ENCODE data around the gene SETD6.

The SETD6 gene

DNA sequence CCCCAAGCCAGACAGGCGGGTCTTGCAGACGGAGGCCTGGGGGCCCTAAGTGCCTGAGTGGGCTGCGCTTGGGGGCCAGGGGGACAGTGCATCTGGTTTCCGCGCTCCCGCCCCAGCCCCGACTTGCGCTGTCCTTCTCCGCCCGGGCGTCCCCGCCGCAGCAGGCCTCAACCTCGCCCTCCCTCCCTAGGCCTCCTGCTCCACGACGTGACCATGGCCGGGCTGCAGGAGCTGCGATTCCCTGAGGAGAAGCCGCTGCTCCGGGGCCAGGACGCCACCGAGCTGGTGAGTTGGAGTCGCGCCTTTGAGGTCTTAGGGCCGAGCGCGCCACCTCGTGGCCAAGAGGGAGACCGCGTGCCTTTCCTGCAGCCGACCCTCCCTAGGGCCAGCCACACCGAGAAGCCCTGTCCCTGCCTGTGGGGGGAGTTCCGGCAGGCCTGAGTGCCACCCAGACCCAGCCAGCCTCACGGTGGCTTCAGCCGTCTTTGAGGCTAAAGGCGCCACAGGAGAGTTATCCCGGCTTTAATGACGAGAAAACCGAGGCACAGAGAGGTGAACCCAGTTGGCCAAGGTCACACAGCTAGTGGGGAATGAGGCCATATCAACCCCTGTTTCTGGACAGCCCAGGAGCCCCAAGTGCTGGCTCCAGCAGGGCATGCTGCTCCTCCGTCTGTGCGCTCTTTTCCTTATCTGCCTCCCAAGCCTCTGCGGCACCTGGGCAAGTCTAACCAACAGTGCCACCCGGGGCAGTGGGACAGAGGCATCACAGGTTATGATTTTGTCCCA, 27.6 kb upstream of the SETD6 start:
- TF ChIP-seq GATA2 (IDR thresholded peaks at IDR 0.05; ENCODE audit: low read depth, low read length) (no peak), GATA3 (IDR thresholded peaks at IDR 0.05; ENCODE audit: low read depth, low read length) (no peak)

- TF ChIP-seq GATA2 (IDR thresholded peaks at IDR 0.05; ENCODE audit: low read depth, low read length): no peak
- TF ChIP-seq GATA3 (IDR thresholded peaks at IDR 0.05; ENCODE audit: low read depth, low read length): no peak
These were observed 26.8 kb upstream of the SETD6 start for GRCh38 chr16:58488531-58488930.

- no peak for TF ChIP-seq GATA2 (IDR thresholded peaks at IDR 0.05; ENCODE audit: low read depth, low read length)
- no peak for TF ChIP-seq GATA3 (IDR thresholded peaks at IDR 0.05; ENCODE audit: low read depth, low read length)
These were observed 25.3 kb upstream of the SETD6 start for GRCh38 chr16:58490065-58490464.

GRCh38 chr16:58492066-58492465, 23.3 kb upstream of the SETD6 start:
- TF ChIP-seq GATA3 (IDR thresholded peaks at IDR 0.05; ENCODE audit: low read depth, low read length): no peak
- TF ChIP-seq GATA2 (IDR thresholded peaks at IDR 0.05; ENCODE audit: low read depth, low read length): no peak

DNA sequence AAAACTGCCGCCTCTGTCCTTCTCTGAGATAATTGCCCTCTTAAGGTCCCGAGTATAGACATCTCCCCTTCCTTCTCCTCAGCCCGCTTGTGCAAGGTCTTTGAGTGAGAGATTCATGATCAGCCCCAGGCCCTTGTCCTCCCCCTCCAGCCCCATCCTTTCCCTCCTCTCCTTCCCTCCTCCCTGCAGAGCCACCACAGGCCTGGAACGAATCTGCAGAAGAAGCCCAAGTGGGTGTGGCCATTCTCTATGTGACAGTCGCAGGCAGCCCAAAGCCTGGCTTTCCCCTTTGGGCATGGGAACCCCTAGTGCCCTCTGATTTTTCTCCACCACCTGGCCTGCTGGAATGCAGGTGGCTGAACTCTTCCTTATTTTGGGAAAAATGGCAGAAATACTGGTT, 22.6 kb upstream of the SETD6 start:
- no peak for TF ChIP-seq GATA3 (IDR thresholded peaks at IDR 0.05; ENCODE audit: low read depth, low read length)
- TF ChIP-seq GATA2 (IDR thresholded peaks at IDR 0.05; ENCODE audit: low read depth, low read length): no peak

GRCh38 chr16:58493756-58494431, 21.4 kb upstream of the SETD6 start:
- TF ChIP-seq GATA2 (IDR thresholded peaks at IDR 0.05; ENCODE audit: low read depth, low read length): no peak

DNA sequence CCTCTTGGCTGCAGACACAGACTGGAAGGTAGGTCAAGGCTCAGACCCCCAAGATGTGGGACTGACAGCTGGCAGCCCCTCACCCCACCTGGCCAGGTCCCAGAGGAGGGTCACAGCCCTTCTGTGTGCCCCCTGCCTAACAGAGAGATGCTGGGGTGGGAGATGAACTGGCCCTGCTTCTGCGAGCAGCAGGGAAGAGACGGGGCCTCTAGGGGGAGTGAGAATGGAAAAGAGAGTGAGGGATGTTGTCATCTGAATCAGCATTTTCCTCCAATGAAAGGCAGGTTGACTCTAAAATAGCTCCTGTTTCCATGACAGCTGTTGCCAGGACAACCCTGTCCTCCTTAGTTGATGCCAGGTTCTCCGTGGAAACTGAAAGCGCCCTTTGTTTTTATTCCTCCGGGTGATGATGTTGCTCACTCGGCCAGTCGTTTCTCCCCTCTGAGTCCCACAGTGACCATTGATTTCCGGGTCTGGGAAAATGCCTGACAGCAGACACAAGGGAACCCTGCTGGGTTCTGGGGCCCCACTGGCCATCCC, 20.3 kb upstream of the SETD6 start:
- no peak for TF ChIP-seq GATA3 (IDR thresholded peaks at IDR 0.05; ENCODE audit: low read depth, low read length)
- no peak for TF ChIP-seq GATA2 (IDR thresholded peaks at IDR 0.05; ENCODE audit: low read depth, low read length)

DNA sequence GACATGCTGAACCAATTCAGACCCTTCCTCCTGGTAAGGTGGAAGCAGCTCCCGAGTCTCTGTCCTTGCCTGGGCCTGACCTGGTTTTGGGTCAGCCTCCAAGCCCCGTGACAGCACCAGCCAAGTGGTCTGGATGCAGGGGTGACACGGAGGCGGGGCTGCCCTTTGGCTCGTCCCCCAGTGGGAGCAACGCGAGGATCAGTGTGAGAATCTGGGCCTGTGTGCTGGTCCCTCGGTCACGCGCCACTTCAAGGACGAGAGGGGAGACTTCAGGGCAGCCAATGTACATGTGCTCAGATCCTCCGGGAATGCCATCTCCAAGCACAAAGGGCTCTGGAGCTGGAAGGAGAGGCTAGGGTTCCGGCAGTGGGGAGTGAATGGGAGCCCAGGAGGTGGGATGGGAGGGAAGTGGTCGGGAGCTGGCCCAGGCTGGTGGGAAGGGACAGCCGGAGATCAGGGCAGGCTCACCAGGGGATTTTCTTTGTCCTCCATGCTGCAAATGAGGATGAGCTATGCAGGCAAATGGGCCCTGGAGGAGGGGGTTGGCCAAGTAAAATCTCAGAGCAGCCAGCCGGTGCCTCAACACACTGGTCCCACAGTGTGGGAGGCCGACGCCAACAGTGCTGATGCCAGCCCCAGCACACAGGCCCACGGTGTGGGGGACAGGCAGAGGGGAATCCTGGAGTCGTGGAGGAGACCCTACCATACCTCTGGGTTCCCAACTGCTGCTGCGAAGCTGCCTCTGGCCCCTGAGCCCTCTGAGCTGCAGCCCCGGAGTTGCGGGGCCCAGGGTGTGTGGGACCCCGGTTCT, 19.6 kb upstream of the SETD6 start:
- TF ChIP-seq GATA3 (IDR thresholded peaks at IDR 0.05; ENCODE audit: low read depth, low read length) (no peak), GATA2 (IDR thresholded peaks at IDR 0.05; ENCODE audit: low read depth, low read length) (no peak)

- no peak for TF ChIP-seq GATA2 (IDR thresholded peaks at IDR 0.05; ENCODE audit: low read depth, low read length)
- no peak for TF ChIP-seq GATA3 (IDR thresholded peaks at IDR 0.05; ENCODE audit: low read depth, low read length)
These were observed 17.8 kb upstream of the SETD6 start for GRCh38 chr16:58497468-58497867.

DNA sequence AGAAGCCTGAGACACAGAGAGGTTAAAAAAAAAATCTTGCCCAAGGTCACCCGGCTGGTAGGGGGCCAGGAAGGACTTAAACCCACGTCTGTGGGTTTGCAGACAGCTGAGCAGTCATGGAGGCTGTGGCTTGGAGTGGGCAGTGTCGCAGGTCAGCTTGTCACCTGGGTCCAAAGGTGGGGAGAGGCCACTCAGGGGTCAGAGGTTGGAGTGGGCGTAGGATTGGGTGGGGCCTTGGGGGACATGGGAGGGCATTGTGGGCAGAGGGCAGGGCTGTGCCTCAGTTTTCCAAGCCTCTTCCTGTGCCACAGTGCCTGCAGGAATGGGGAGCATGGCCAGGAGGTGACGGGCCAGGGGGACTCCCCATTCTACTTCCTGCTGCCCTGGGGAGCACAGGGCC, 17.4 kb upstream of the SETD6 start:
- TF ChIP-seq GATA3 (IDR thresholded peaks at IDR 0.05; ENCODE audit: low read depth, low read length) (no peak), GATA2 (IDR thresholded peaks at IDR 0.05; ENCODE audit: low read depth, low read length) (no peak)

DNA sequence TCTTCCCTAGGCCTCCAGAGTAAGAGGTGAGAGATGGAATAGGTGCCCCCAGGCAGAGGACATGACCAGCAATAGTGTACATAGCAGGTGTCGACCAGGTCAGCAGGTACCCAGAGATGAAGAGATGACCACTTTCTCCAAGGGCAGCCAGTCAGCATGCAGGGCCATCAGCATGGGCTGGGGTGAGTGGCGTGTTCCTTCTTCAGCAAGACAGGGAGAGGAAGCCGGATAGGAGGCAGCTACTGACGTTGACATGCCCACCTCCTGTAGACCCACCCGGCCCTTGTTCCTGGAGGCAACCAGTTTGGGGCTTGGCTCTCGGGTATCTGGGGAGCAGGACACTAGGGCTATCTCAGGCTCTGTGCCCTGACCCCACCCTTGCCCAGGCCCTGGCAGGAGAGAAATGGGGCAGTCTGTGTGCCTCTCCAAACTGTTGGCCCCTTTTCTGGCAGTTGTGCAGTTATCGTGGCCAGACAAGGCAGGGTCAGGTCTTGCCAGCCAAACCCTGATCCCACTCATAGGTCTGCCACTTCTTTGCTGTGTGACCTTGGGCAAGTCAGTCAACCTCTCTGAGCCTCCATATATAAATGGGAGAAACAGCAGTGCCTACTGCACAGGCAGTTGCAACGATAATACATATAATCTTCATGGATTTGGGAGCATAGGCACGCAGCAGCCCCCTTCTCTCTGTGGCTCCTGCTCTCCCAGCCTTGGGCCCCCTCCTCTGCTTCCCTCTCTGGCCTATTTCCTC, 16.8 kb upstream of the SETD6 start:
- no peak for TF ChIP-seq GATA2 (IDR thresholded peaks at IDR 0.05; ENCODE audit: low read depth, low read length)
- TF ChIP-seq GATA3 (IDR thresholded peaks at IDR 0.05; ENCODE audit: low read depth, low read length): no peak

DNA sequence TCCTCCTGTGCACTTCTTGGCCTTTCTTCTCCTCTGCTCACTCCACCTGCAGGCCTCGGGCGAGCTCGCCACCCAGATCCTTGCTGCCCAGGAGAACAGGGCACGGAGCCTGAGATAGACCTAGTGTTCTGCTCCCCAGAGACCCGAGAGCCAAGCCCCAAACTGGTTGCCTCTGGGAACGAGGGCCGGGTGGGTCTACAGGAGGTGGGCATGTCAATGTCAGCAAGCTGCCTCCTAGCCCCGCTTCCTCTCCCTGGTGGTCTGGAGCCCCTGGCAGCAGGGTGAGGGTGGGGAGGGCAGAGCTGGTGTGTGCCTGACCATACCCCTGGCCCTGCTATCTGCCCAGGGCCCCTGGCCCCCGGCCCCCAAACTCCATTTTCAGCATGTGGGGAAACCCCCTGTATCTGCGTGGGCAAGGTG, 16.2 kb upstream of the SETD6 start:
- no peak for TF ChIP-seq GATA2 (IDR thresholded peaks at IDR 0.05; ENCODE audit: low read depth, low read length)
- TF ChIP-seq GATA3 (IDR thresholded peaks at IDR 0.05; ENCODE audit: low read depth, low read length): no peak

DNA sequence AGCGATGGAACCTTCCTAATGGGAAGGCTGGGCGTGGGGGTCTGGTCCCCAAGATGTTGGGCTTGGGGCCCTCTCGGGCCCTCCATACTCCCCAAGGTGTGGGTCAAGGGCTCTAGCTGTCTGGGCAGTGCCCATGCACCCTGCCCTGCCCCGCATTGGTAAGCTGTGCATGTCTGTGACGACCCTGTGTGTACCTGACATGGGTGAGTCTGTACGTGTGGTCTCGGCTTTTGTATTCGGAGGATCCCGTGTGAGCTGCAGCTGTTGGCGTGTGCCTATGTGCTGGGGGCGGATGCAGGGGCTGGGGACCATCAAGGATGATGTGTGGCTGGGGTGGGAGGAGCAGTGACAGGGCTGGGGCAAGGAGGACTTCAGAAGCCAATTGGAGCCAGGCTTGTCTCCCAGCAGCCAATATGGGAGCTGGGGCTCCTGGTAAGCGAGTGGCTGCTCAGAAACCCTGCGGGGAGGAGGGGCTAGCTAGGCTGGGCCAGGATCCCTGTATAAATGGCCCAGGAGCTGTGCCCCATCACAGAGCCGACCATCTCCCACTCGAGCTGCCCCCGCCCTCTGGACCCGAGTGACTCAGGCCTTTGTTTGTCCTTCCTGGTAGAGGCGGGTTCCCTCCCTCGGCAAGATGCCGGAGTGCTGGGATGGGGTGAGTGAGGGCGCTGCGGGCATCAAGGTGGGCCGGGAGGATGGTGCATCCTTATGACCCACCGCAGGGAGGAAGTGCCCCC, 15.5 kb upstream of the SETD6 start, which contains the start of gene NDRG4:
Gene NDRG4 (plus strand): TSS at position 529 of the 737 bp plus-strand sequence. CDS start 106 bp downstream, at position 635.
- TF ChIP-seq GATA3 (IDR thresholded peaks at IDR 0.05; ENCODE audit: low read depth, low read length): no peak
- TF ChIP-seq GATA2 (IDR thresholded peaks at IDR 0.05; ENCODE audit: low read depth, low read length): no peak

Measured in SH-SY5Y (cell line).